H9 (cell line): ENCODE measurements around the gene UST. TPM values are rescaled to one million over a fixed set of nuclear protein-coding genes. Genes with fewer than 3 reads are reported as not detected.

Experiments
- DNase-seq: peaks from one replicate; pipeline ENCODE4 v3.0.0-alpha.2; 2017
- H2AFZ ChIP-seq: one replicate; pipeline ENCODE4 v1.6.1; 2013; ENCODE audit warnings: mild to moderate bottlenecking, low read length, control low read depth, moderate library complexity
- H2AK5ac ChIP-seq: 2 replicates; pipeline ENCODE4 v1.6.1; 2013; ENCODE audit warnings: low read length, control low read depth, mixed read lengths; ENCODE audit not compliant: insufficient read length
- H2BK120ac ChIP-seq: one replicate; pipeline ENCODE4 v1.6.1; 2013; ENCODE audit warnings: low read depth, mild to moderate bottlenecking, low read length, control low read depth, inconsistent platforms; ENCODE audit not compliant: poor library complexity, severe bottlenecking
- H2BK12ac ChIP-seq: 2 replicates; pipeline ENCODE4 v1.6.1; 2013; ENCODE audit warnings: low read length, control low read depth, mixed read lengths, low read depth; ENCODE audit not compliant: insufficient read length
- H2BK15ac ChIP-seq: 2 replicates; pipeline ENCODE4 v1.6.1; 2013; ENCODE audit warnings: low read depth, low read length, control low read depth
- H2BK20ac ChIP-seq: one replicate; pipeline ENCODE4 v1.6.1; 2013; ENCODE audit warnings: low read depth, mild to moderate bottlenecking, low read length, control low read depth, inconsistent platforms; ENCODE audit not compliant: poor library complexity, severe bottlenecking
- H2BK5ac ChIP-seq: 2 replicates; pipeline ENCODE4 v1.6.1; 2013; ENCODE audit warnings: low read length, control low read depth, mixed read lengths; ENCODE audit not compliant: insufficient read length
- H3K14ac ChIP-seq: 2 replicates; pipeline ENCODE4 v1.6.1; 2013; ENCODE audit warnings: low read length, control low read depth; ENCODE audit not compliant: insufficient read depth
- H3K18ac ChIP-seq: 2 replicates; pipeline ENCODE4 v1.6.1; 2013; ENCODE audit warnings: low read depth, mild to moderate bottlenecking, mixed read lengths, low read length, control low read depth; ENCODE audit not compliant: insufficient read length
- H3K23ac ChIP-seq: 2 replicates; pipeline ENCODE4 v1.6.1; 2013; ENCODE audit warnings: low read length, control low read depth, mixed read lengths, low read depth; ENCODE audit not compliant: insufficient read length
- H3K23me2 ChIP-seq: 2 replicates; pipeline ENCODE4 v1.6.1; 2013; ENCODE audit warnings: low read depth, mild to moderate bottlenecking, mixed read lengths, low read length, control low read depth; ENCODE audit not compliant: insufficient read length, poor library complexity, severe bottlenecking
- H3K27ac ChIP-seq: 2 replicates; pipeline ENCODE4 v1.5.1; 2013; ENCODE audit warnings: low read length, control low read depth, mixed read lengths, low read depth; ENCODE audit not compliant: insufficient read length
- H3K27me3 ChIP-seq: 2 replicates; pipeline ENCODE4 v1.6.1; 2013; ENCODE audit warnings: low read length, control low read depth, inconsistent platforms; ENCODE audit not compliant: insufficient read depth
- H3K4ac ChIP-seq: 2 replicates; pipeline ENCODE4 v1.6.1; 2013; ENCODE audit warnings: low read depth, mild to moderate bottlenecking, control low read depth, inconsistent platforms, low read length, moderate library complexity
- H3K4me1 ChIP-seq: 2 replicates; pipeline ENCODE4 v1.6.1; 2013; ENCODE audit warnings: low read length, control low read depth, inconsistent platforms; ENCODE audit not compliant: insufficient read depth
- H3K4me2 ChIP-seq: 2 replicates; pipeline ENCODE4 v1.6.1; 2013; ENCODE audit warnings: low read length, control low read depth, mixed read lengths; ENCODE audit not compliant: insufficient read length, insufficient read depth
- H3K56ac ChIP-seq: 2 replicates; pipeline ENCODE4 v1.6.1; 2013; ENCODE audit warnings: low read depth, mild to moderate bottlenecking, mixed read lengths, low read length, control low read depth; ENCODE audit not compliant: insufficient read length
- H3K79me1 ChIP-seq: 2 replicates; pipeline ENCODE4 v1.6.1; 2013; ENCODE audit warnings: low read depth, mild to moderate bottlenecking, moderate library complexity, low read length, control low read depth, inconsistent platforms; ENCODE audit not compliant: insufficient read depth, poor library complexity, severe bottlenecking
- H3K79me2 ChIP-seq: 2 replicates; pipeline ENCODE4 v1.6.1; 2013; ENCODE audit warnings: low read length, control low read depth, inconsistent platforms; ENCODE audit not compliant: insufficient read depth
- H3K9ac ChIP-seq: 2 replicates; pipeline ENCODE4 v1.6.1; 2013; ENCODE audit warnings: low read length, control low read depth, mixed read lengths; ENCODE audit not compliant: insufficient read length; ENCODE audit errors: extremely low read depth
- H3K9me3 ChIP-seq: one replicate; pipeline ENCODE4 v1.6.1; 2013; ENCODE audit warnings: low read depth, low read length, inconsistent platforms; ENCODE audit not compliant: control insufficient read depth
- H3T11ph ChIP-seq: one replicate; pipeline ENCODE4 v1.6.1; 2013; ENCODE audit warnings: mild to moderate bottlenecking, low read length, control low read depth, inconsistent platforms
- H4K20me1 ChIP-seq: one replicate; pipeline ENCODE4 v1.6.1; 2013; ENCODE audit not compliant: control insufficient read depth, insufficient read length, insufficient read depth
- H4K5ac ChIP-seq: 2 replicates; pipeline ENCODE4 v1.6.1; 2013; ENCODE audit warnings: low read depth, mild to moderate bottlenecking, mixed read lengths, low read length, control low read depth; ENCODE audit not compliant: insufficient read length
- H4K8ac ChIP-seq: replicated peaks from 2 replicates; pipeline ENCODE4 v1.6.1; 2013; ENCODE audit warnings: low read length, control low read depth, mixed read lengths, low read depth; ENCODE audit not compliant: insufficient read length
- H4K91ac ChIP-seq: 2 replicates; pipeline ENCODE4 v1.6.1; 2013; ENCODE audit warnings: low read depth, mild to moderate bottlenecking, moderate library complexity, mixed read lengths, low read length, control low read depth; ENCODE audit not compliant: insufficient read length
- H3K27ac Mint-ChIP-seq, 3 experiments: 2 replicates in 2 of 3; 3 replicates in 1 of 3; pipeline ENCODE4 v1.8.0; 2020 to 2021; ENCODE audit warnings: mixed read lengths in 3 of 3, mild to moderate bottlenecking in 1 of 3, moderate library complexity in 1 of 3
- H3K27me3 Mint-ChIP-seq: 2 replicates; pipeline ENCODE4 v1.8.0; 2021; ENCODE audit warnings: low read depth, mild to moderate bottlenecking, moderate library complexity, mixed read lengths
- H3K36me3 Mint-ChIP-seq, 3 experiments: 2 replicates in 2 of 3; 3 replicates in 1 of 3; pipeline ENCODE4 v1.8.0; 2020 to 2021; ENCODE audit warnings: low read depth in 3 of 3, mixed read lengths in 3 of 3; ENCODE audit not compliant: insufficient read depth in 1 of 3
- H3K4me1 Mint-ChIP-seq, 2 experiments: 2 replicates each; pipeline ENCODE4 v1.8.0; 2020; ENCODE audit warnings: mixed read lengths in 2 of 2
- H3K4me3 Mint-ChIP-seq, 2 experiments: 2 replicates in 1 of 2; 3 replicates in 1 of 2; pipeline ENCODE4 v1.8.0; 2020 to 2021; ENCODE audit warnings: mild to moderate bottlenecking in 2 of 2, mixed read lengths in 2 of 2, moderate library complexity in 1 of 2
- H3K9me3 Mint-ChIP-seq, 2 experiments: 2 replicates in 1 of 2; 3 replicates in 1 of 2; pipeline ENCODE4 v1.8.0; 2020; ENCODE audit warnings: mild to moderate bottlenecking in 2 of 2, mixed read lengths in 2 of 2, moderate library complexity in 1 of 2
- CTCF ChIP-seq: fragments of 200-600 bp; sonication (generic); conservative IDR thresholded peaks from 3 replicates; pipeline ENCODE4 v1.8.0; 2021; ENCODE audit warnings: antibody characterized with exemption, mild to moderate bottlenecking
- WGBS: extraction: QIAGEN DNeasy Blood & Tissue Kit; methylation state at CpG from one replicate; pipeline ENCODE4 v1.1.7; 2013; ENCODE audit warnings: missing lambda C conversion rate, low lambda C conversion rate, mixed read lengths; ENCODE audit not compliant: insufficient read length; ENCODE audit errors: extremely low coverage; 5-methylcytosine and 5-hydroxymethylcytosine counted together
- total RNA-seq: library from RNA; stranded (reverse); gene quantifications from 2 replicates; pipeline ENCODE4 v1.2.1, GENCODE V29; 2021

The UST gene
- total RNA-seq, 1 experiment from 2014 or later, result 14.4 TPM

- Mint-ChIP-seq H3K27ac (no peak overlapping the region), H3K36me3 (peaks cover 23 to 43% (median 24%) of the 10 kb centered on the region in 3 experiments), H3K4me3 (no peak overlapping the region), H3K4me1 (peaks cover 0 to 6% of the 10 kb centered on the region in 2 experiments; a peak in 2 of 4 replicates), H3K27me3 (no peaks in the 10 kb centered on the region), H3K9me3 (peaks cover 16 to 21% of the 10 kb centered on the region in 2 experiments)
- H4K8ac ChIP-seq, result no peak overlapping the region
- no peak overlapping the region; the same call in 1 of the 2 replicates for H3K14ac ChIP-seq
- H4K91ac ChIP-seq, result no peak overlapping the region
- no peak overlapping the region for H3K4me2 ChIP-seq
- no peak overlapping the region for H3K56ac ChIP-seq
- H2BK120ac ChIP-seq, result no peak overlapping the region
- H3K23ac ChIP-seq, result no peak overlapping the region
- no peak overlapping the region for H3K4ac ChIP-seq
- H4K5ac ChIP-seq, result no peak overlapping the region
- H2BK20ac ChIP-seq, result no peak overlapping the region
- no peak overlapping the region for H3K18ac ChIP-seq
- H3K9me3 ChIP-seq, result peaks cover 10% of the 10 kb centered on the region
- peak overlapping the region; percentile 41 for H2BK5ac ChIP-seq
- no peak overlapping the region; the same call in 1 of the 2 replicates for H2BK15ac ChIP-seq
- no peak for TF ChIP-seq CTCF
- no peak overlapping the region for H2AK5ac ChIP-seq
- H3K79me1 ChIP-seq, result no peaks in the 10 kb centered on the region
- no CpG with 5 or more reads among the region's 4 CpGs for WGBS
- no peak overlapping the region for H3T11ph ChIP-seq
- no peaks in the 10 kb centered on the region for H3K79me2 ChIP-seq
- no peak overlapping the region for H2AFZ ChIP-seq
- H2BK12ac ChIP-seq, result no peak overlapping the region
- DNase-seq, result no peak
- H3K9ac ChIP-seq, result no peak overlapping the region
- H3K27me3 ChIP-seq, result no peaks in the 10 kb centered on the region
- H3K4me1 ChIP-seq, result no peaks in the 10 kb centered on the region
- no peak overlapping the region for H3K27ac ChIP-seq
- H4K20me1 ChIP-seq, result no peaks in the 10 kb centered on the region
- no peaks in the 10 kb centered on the region for H3K23me2 ChIP-seq
Measured at GRCh38 chr6:148998704-148999103, 251.9 kb downstream of the UST start.
